Measurements from ENCODE around the gene KAT5.
A peak's percentile ranks its signal among the peaks of the same experiment; 100 is the strongest.
"Not testable (repeated sequence)": the region's sequence is repeated elsewhere in the genome, so short reads cannot be mapped to it uniquely, and the experiment has no call there.

The KAT5 gene

DNA sequence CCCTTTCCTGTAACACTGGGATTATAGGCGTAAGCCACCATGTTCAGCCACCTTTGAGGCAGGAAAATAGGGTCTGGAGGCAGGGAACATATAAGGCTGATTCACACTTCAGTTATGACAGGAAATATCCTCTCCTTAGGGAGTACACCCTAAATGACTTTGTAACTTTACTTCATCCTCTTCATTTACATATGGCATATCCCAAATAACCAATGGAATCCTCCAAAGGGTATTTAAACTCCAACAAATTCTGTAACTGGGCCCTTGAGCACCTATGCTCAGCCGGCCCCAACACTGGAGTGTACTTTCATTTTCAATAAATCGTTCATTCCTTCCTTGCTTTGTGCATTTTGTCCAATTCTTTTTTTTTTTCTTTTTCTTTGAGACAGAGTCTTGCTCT, 1.6 kb upstream of the KAT5 start:
- DNase-seq, result no peak

DNA sequence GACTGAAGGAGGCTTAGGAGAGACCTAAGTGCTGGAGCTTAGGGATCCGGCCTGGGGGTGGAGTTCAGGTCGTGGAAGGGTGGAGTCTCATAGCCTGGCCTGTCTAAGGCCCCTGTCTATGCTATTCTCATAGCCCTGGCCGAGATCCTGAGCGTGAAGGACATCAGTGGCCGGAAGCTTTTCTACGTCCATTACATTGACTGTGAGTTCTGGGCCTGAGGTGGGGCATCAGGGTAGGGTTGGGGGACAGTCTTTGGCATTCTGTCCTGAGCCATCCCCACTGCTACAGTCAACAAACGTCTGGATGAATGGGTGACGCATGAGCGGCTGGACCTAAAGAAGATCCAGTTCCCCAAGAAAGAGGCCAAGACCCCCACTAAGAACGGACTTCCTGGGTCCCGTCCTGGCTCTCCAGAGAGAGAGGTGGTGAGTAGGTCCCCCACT, 603 bp downstream of the KAT5 start:
- DNase-seq, result no peak

DNA sequence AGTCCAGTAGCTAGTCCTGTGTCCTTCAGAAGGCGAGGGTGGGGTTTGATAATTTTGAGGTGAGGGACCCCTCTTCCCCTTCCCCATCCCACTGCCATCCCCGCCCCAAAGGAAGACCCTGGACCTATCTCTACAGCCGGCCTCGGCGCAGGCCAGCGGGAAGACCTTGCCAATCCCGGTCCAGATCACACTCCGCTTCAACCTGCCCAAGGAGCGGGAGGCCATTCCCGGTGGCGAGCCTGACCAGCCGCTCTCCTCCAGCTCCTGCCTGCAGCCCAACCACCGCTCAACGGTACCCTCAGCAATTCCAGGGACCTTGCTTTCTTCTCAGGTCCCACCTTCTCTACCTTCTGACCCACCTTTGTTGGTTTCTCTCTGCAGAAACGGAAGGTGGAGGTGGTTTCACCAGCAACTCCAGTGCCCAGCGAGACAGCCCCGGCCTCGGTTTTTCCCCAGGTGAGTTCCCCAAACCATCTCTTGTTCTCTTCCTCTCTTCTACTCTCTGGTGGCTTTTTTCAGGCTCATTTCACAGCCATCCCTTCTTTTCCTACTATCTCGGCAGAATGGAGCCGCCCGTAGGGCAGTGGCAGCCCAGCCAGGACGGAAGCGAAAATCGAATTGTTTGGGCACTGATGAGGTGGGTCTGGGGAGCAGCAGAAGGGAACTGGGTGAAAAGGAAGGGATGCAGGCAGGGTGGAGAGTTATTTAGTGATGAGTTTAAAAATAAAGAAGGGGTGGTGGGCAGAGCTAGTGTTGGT, 1.3 kb downstream of the KAT5 start:
- no peak for DNase-seq

DNA sequence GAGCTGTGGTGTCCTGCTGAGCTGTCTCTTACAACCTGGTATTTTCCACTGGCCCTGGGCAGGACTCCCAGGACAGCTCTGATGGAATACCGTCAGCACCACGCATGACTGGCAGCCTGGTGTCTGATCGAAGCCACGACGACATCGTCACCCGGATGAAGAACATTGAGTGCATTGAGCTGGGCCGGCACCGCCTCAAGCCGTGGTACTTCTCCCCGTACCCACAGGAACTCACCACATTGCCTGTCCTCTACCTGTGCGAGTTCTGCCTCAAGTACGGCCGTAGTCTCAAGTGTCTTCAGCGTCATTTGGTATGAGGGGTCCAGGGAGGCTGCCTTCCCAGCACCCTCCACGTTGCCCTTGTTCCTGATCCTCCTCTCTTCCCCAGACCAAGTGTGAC, 2.4 kb downstream of the KAT5 start:
- DNase-seq, result no peak

DNA sequence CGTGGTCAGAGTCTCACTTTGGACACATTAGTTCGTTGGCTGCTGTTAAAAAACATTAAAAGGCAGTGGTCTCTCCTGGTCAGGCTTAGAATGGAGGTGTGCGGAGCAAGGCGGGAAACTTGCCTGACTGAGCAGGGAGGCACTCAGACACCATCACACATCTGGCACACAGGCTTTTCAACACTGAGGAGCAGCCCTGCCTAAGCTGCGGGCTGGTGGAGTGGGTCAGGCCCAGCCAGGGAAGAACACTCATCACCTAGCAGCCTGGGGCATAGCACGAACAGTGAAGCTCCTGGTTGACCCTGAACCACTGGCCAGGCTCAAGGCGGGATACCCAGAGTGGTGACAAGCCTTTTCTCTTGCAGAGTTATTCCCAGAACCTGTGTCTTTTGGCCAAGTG, 4.2 kb downstream of the KAT5 start:
- no peak for DNase-seq

DNA sequence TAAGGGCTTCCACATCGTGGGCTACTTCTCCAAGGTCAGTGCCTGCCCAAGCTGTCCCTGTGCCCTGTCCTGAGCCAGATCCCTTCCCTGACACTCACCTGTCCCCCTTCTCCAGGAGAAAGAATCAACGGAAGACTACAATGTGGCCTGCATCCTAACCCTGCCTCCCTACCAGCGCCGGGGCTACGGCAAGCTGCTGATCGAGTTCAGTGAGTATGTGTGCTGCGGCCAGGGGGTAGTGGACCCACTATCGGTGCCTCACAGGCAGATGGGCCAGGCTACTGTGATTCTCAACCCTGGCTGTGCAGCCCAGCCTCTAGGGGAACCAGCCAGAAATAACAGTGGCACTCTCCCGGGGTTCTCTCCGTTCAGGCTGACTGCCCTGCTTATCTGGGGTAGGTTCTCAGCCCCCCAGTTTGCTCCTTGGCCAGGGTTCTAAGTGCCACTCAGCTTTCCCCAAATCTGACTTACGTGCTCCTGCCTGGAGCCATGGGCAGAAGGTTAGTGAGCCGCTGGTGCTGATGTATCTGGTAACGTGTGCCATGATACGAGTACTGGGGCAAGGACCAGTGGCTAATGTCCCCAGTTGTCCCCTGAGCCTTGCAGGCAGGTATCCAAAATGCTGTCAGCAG, 4.8 kb downstream of the KAT5 start:
- DNase-seq, result no peak

DNA sequence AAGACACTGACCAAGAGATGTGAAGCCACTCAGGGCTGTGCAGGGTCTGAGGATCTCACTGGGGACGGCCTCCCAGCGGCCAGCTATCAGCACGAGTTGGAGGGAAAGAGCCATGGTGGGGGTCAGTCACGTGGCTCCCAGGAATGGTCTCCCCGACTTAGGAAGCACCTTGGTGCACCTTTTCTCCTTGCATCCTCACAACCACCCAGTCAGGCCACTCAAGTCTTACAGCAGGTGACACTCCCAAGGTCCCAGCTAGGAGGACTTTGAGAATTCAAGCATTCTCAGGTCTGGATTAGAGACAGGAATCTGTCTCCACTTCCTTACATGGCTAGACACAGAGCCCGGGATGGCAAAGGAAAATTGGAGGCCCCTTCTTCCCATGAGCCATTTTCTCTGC, 5.9 kb downstream of the KAT5 start:
- no peak for DNase-seq

DNA sequence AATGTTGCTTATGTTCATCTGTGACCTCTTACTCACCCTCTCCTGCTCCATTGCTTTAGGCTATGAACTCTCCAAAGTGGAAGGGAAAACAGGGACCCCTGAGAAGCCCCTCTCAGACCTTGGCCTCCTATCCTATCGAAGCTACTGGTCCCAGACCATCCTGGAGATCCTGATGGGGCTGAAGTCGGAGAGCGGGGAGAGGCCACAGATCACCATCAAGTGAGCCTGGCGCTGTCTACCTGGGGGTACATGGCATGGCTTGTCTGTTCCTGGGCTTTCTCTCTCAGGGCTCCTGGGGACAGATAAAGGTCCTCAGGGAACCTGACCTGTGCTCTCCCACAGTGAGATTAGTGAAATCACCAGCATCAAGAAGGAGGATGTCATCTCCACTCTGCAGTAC, 6.5 kb downstream of the KAT5 start:
- no peak for DNase-seq

DNA sequence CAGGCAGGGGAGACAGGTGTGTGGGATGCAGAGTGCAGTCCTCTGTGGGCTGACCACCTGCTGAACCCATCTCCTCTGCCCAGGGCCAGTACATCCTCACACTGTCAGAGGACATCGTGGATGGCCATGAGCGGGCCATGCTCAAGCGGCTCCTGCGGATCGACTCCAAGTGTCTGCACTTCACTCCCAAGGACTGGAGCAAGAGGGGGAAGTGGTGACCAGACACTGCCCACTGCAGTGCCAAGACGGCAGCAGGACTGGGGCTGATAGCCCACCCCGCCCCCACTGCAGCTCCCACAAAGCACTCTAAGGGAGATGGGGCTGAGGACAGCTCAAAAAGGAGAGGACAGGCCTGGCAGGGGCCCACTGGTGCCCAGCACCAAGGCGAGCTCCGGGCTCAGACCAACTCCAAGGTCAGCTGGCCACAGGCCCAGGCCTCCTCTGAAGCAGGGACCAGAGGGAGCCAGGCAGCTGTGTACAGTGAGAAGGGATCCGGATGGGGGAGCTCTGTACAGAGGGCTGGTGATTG, 7.0 kb downstream of the KAT5 start:
- no peak for DNase-seq

DNA sequence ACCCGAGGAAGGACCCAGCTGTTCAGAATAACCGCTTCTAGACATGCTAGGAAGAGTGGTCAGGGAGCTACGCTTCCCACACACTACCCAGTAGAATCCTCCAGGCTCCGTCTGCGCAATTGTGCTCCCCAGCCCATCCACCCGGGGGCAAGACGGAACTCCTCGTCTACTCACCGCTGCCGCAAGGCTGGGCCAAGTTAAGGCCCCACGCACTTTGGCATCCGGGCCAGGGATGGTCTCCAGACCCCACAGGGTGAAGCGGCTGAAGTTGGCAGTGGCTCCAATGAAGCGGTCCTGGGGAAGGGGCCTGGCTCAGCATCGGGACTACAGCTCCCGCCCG, 7.8 kb downstream of the KAT5 start:
- no peak for DNase-seq

DNA sequence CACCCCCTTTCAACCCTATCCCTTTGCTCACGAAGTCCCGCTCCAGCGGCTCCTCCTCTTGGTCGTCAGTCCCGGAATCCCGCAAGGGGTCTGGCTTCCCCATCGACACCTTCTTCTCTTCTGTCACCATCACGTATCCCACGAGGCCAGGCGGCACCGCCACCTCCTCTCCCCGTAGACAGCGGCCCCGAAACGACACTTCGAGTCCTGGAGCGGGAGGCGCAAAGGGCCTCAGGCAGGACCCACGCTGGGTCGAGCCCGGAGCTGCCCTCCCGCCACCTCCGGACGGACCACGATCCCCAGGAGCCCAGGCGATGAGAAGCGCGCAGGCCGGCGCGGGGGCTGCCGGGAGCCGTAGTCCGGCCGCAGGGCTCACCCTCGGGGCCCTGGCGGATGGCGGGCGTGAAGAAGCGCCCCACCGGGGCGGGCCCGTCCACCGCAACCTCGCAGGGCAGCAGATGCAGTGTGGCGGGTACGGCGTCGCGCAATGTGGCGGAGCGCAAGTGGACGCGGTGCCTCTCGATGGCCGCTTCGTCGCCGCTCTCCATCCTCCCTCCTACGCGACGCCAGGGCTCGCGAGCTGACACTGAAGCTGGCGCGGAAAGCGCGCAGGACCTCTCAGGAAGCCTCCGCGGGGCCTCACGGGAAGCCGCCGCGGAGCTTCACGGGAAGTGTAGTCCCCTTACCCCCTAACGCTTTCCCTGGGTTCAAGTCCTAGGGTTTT, 8.3 kb downstream of the KAT5 start, which contains the start of gene RNASEH2C:
Gene RNASEH2C (minus strand): TSS at position 588 of the 724 bp plus-strand sequence. CDS start 40 bp downstream, at position 548.
- DNase-seq, result peak; percentile 64

DNA sequence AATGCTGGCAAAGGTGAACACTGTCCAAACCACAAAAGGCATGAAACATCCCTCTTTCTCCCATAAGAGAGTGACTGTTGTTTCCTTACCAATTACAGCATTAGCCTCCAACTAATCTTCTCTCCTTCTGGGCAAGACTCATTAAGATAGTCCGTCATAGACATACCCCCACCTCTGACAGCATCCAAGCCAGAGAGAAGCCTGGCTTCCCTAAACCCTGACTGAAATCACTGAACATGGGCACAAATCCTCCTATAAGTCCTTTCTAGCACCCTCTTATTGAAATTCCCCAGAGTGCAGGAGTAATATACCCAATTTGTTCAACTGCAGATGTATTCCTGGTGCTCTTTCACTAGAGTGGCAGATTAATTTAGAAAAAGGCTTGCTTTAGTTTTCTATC, 10.2 kb downstream of the KAT5 start:
- DNase-seq, result no peak

DNA sequence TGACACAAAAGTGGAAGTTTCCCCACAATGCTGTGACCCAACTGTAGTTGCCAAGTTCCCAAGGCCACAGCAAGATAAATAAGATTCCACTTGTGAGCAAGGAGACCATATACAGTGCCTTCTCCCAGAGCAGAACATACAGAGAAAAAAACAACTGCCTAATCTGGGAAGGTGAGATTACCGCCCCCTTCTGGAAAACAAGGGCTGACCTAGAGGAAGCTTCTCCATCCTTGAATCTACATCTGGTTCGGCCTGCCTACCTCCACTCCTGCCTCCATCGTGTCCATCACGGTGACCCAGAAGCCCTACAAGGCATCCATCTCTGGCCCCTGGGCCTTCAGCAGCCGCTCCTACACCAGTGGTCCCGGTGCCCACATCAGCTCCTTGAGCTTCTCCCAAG, 14.6 kb downstream of the KAT5 start:
- no peak for DNase-seq

DNA sequence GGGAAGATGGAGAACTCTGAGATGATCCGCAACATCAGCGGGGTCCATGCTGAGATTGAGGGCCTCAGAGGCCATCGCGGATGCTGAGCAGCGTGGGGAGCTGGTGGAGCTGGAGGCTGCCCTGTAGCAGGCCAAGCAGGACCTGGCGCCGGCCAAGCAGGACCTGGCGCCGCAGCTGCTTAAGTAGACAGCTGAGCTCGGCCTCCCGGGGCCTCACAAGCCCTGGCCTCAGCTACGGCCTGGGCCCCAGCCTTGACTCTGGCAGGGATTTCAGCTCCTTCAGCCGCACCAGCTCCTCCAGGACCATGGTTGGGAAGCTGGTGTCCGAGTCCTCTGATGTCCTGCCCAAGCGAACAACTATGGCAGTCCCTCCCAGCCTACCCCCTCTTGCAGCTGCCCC, 15.8 kb downstream of the KAT5 start:
- DNase-seq, result no peak

DNA sequence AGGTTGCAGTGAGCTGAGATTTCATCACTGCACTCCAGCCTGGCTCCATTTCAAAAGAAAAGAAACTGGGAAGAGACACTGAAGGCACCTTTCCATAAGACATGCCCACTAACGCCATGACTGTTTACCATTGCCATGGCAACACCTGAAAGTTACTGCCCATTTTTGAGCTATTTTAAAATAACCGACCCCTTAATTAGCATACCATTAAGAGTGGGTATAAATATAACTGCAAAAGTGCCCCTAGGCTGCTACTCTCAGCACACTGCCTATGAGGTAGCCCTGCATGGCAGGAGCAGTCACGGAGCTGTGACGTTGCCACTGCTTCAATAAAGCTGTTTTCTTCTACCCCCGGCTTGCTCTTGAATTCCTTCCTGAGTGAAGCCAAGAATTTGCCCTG, 18.4 kb downstream of the KAT5 start:
- DNase-seq, result no peak

DNA sequence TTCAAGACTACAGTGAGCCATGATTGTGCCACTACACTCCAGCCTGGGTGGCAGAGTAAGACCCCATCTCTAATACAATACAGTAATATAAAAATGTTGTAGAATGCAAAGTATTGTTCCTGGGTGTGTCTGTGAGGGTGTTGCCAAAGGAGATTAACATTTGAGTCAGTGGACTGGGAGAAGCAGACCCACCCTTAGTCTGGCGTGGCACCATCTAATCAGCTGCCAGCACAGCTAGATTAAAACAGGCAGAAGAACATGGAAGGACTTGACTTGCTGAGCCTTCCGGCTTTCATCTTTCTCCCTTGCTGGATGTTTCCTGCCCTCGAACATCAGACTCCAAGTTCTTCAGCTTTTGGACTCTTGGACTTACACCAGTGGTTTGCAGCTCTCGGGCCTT, 23.1 kb downstream of the KAT5 start:
- not testable (repeated sequence) for DNase-seq

DNA sequence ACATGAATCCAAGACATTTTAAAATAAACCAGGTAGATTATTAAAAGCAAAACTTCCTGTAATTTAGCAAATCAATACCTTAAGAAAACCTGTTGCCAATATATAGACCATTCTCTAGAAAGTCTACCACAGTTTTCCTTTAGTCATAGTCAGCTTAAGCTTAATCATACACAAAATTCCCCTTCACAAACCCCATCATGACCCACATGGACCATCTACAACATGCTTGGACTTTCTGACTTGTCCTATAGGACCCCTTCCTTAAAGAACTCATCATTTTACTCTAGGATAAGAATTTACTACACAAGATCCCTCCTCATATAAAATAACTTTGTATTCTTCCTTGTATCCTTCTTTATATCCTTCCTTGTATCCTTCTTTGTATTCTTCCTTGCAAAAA, 24.8 kb downstream of the KAT5 start:
- no peak for DNase-seq

DNA sequence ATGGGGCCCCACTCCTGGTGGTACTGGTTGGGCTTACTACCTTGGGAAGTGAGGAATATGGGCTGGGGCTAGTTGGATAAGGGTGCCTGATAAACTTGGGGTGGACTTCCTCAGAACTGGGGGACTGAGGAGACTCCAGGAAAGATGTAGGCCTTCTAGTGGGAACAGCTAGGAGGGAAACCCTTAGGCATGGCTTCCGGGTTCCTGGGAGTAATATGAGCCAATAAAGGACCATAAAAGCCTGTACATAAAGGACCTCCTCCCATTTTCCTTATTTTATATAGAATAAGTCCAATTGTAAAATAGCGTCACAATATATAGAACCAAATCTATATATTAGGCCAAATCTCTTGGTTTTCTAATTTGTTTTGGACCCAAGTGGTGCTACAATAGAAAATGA, 27.0 kb downstream of the KAT5 start:
- no peak for DNase-seq

DNA sequence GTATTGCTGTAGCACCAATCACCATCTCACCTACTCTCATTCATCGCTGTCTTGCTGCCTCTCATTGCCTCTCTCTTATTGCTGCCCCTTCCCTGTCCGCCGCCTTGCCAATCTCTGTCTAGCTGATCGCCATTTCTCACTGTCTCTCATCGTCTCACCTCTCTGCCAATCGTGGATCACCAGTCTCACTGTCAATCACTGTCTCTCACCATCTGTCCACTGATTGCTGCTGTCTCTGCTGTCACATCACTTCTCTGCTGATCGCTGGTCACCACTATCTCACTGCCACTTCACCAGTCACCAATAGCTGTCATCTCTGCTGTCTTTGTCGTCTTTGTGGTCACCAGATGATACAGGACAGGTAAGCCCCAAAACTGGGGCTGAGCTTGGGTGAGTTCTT, 29.1 kb downstream of the KAT5 start:
- DNase-seq, result no peak

DNA sequence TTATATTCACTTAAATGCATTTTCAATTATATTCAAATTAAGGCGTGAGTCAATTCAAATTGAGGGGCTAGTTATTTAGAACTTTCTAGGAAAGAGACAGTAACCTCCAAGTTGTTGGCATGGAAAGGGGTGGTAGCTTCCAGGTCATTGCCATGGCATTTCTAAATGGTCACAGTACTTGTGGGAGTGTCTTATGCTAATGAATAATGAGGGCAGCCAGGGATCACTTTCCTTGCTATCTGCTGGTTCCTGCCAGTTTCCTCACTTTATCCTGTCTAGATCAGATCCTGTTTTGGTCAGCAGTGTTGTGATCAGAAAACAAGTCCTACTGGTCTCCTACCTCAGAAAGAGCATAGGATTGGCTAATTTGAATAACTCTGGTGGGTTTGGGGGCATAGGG, 30.3 kb downstream of the KAT5 start:
- DNase-seq, result no peak

DNA sequence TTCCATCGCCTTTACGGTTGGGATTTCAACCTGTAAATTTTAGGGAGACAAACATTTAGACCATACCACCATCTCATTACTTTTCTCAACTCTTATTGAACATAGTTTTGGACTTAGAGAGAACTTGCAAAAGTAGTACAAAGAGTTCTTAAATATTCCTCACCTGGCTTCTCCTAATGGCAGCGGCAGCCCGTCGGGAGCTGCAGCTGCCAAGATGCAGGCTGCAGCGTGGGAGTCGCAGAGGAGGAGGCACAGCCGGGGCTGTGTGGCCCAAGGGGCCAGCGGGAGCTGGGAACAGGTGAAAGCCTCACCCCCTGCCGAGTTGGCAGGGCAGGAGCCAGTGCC, 31.6 kb downstream of the KAT5 start:
- DNase-seq, result no peak

DNA sequence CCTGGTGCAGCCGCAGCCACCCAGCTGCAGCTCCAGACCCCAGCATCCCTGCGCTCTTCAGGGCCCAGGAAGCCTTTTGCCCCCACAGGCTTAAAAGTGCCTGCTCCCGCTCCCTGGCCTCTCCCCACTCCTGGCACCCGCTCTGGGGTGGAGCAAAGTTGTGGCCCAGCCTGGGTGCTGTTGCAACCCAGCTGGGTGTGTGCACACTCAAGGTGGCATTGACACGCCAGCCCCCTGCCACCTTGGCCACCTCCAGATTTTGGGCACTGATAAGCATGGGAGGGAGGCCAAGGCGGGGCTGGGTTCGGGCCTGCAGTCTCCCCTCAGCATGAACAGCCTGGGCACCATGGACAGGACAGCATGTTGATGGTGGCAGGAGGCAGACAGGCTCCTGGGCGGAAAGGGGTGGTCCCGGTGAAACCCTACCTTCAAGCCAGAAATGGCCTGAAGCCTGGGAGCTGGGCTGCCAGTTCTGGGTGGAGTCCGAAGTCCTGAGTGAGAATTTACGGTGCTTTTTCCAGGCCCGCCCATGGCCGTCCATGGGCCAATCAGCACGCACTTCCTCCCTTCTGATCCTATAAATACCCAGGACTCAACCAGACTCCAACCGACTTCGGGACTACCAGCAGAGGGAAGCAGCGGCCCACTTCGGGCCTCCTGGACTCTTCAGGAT, 32.1 kb downstream of the KAT5 start:
- no peak for DNase-seq

DNA sequence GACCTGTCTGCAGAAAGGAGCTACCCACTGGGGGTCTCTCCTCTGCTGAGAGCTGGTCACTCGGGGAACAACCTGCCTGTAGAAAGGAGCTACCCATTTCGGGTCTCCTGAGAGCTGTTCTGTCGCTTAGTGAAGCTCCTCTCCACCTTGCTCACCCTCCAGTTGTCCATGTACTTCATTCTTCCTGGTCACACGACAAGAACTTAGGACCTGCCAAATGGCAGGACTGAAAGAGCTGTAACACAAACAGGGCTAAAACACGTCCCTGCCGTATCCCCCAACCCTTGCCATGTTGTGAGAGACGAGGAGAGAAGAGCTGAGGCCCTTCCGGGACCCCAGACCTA, 32.6 kb downstream of the KAT5 start:
- DNase-seq, result no peak

DNA sequence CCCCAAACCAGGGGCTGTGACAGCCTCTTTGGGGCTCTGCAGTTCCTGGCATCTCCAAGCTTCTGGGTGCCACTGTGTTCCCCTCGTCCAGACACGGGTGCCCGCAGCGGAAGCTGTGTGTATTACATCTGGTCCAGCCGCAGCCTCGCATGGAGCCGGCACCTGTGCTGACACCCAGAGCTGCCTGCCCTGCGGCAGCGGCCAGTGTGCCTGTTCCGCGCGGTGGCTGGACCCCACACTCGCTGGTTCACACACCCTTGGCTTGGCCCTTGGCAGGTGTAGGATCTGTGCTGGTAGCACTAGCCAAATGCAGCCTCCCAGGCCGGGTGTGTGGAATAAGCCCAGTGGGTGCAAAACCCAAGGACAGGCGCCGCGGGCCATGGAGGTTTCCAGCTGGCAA, 33.0 kb downstream of the KAT5 start:
- DNase-seq, result no peak

Measured in kidney glomerular epithelial cell (primary cell).